Measurements from ENCODE around the gene DHTKD1. TPM values are rescaled to one million over a fixed set of nuclear protein-coding genes. Genes with fewer than 3 reads are reported as not detected.

The DHTKD1 gene
- total and polyA plus RNA-seq, 10 of the 15 experiments (the other 5 are each of a cell fraction or from before 2014, with no cell fraction given): 11.3 to 35.0 (median 26.9) TPM

GRCh38 chr10:12042409-12042796, 26.4 kb upstream of the DHTKD1 start (continued):
- TF ChIP-seq SIX5 (IDR thresholded peaks at IDR 0.05; ENCODE audit: low read depth, low read length, severe bottlenecking): no peak
- no peak for TF ChIP-seq CHD1 (IDR thresholded peaks at IDR 0.05; ENCODE audit: low read depth, low read length)
- no peak for TF ChIP-seq ATF7 (IDR thresholded peaks at IDR 0.05; ENCODE audit: low read depth)
- no peak for TF ChIP-seq HDAC2 (IDR thresholded peaks at IDR 0.05)
- TF ChIP-seq FOXK2 (IDR thresholded peaks at IDR 0.05): no peak
- no peak for TF ChIP-seq ZBTB40 (IDR thresholded peaks at IDR 0.05; ENCODE audit: borderline replicate concordance)
- no peak for TF ChIP-seq ESRRA (IDR thresholded peaks at IDR 0.05; ENCODE audit: low read length)
- peak; percentile 58 for TF ChIP-seq HDAC6 (IDR thresholded peaks at IDR 0.05; ENCODE audit: unreplicated experiment)
- no peak for TF ChIP-seq E4F1 (IDR thresholded peaks at IDR 0.05; ENCODE audit: borderline replicate concordance, partially characterized antibody)
- TF ChIP-seq ZNF384 (IDR thresholded peaks at IDR 0.05; ENCODE audit: borderline replicate concordance, low read depth, low read length): no peak
- no peak for TF ChIP-seq TARDBP (IDR thresholded peaks at IDR 0.05; ENCODE audit: borderline replicate concordance)
- TF ChIP-seq MTA3 (IDR thresholded peaks at IDR 0.05; ENCODE audit: borderline replicate concordance, low read length): no peak
- TF ChIP-seq RELA (IDR thresholded peaks at IDR 0.05; ENCODE audit: borderline replicate concordance, partially characterized antibody): no peak
- no peak for TF ChIP-seq USF2 (IDR thresholded peaks at IDR 0.05; ENCODE audit: borderline replicate concordance, low read depth, low read length)
- TF ChIP-seq NKRF (conservative IDR thresholded peaks at IDR 0.05): peak; percentile 60
- no peak for TF ChIP-seq IRF4 (IDR thresholded peaks at IDR 0.05; ENCODE audit: low read depth, low read length)
- peak; percentile 63 for TF ChIP-seq BACH1 (IDR thresholded peaks at IDR 0.05; ENCODE audit: borderline replicate concordance)
- TF ChIP-seq SKIL (IDR thresholded peaks at IDR 0.05; ENCODE audit: low read depth, poor library complexity, severe bottlenecking): no peak
